MCF 10A (cell line): Measurements from ENCODE around the gene FARP1. TPM values are rescaled to one million over a fixed set of nuclear protein-coding genes. Genes with fewer than 3 reads are reported as not detected.

Experiments used
- BruUV-seq: library from RNA; stranded (reverse); fragments of 400-500 nt; replicated peaks from 2 replicates; lab custom pipeline; 2021; lab: Mats Ljungman, UMichigan
- CTCF ChIA-PET: fragments of 300-600 bp; sonication (Branson Sonifier 250); formaldehyde crosslinking; extraction: SDS; loops from one replicate; lab custom pipeline; 2021; ENCODE audit warnings: antibody characterized with exemption, inconsistent platforms; lab: Yijun Ruan, JAX
- POLR2A ChIA-PET: fragments of 300-600, 350-650 bp; sonication (Branson Sonifier 250); formaldehyde crosslinking; extraction: SDS; loops from one replicate; lab custom pipeline; 2020; ENCODE audit warnings: antibody characterized with exemption, inconsistent platforms; lab: Yijun Ruan, JAX
- DNase-seq: peaks from one replicate; pipeline ENCODE4 v3.0.0-alpha.2; 2018; ENCODE audit not compliant: unreplicated experiment
- H3K27ac Mint-ChIP-seq: one replicate; pipeline ENCODE4 v1.8.0; 2022; ENCODE audit warnings: mild to moderate bottlenecking, low read depth, mixed read lengths; ENCODE audit not compliant: unreplicated experiment
- H3K27me3 Mint-ChIP-seq: one replicate; pipeline ENCODE4 v1.8.0; 2022; ENCODE audit warnings: mixed read lengths; ENCODE audit not compliant: insufficient read depth, unreplicated experiment
- H3K36me3 Mint-ChIP-seq: one replicate; pipeline ENCODE4 v1.8.0; 2022; ENCODE audit warnings: mild to moderate bottlenecking, moderate library complexity, mixed read lengths; ENCODE audit not compliant: insufficient read depth, unreplicated experiment
- H3K4me1 Mint-ChIP-seq: one replicate; pipeline ENCODE4 v1.8.0; 2022; ENCODE audit warnings: mixed read lengths; ENCODE audit not compliant: insufficient read depth, unreplicated experiment
- H3K4me3 Mint-ChIP-seq: one replicate; pipeline ENCODE4 v1.8.0; 2022; ENCODE audit warnings: mild to moderate bottlenecking, moderate library complexity, mixed read lengths; ENCODE audit not compliant: unreplicated experiment
- H3K9me3 Mint-ChIP-seq: one replicate; pipeline ENCODE4 v1.8.0; 2022; ENCODE audit warnings: mixed read lengths; ENCODE audit not compliant: unreplicated experiment
- intact Hi-C: fragments of 100-400 bp; cut with micrococcal nuclease; formaldehyde crosslinking; loops from 2 replicates; pipeline ENCODE4 v1.14.1; 2022
- total RNA-seq: library from RNA; stranded (reverse); gene quantifications from 2 replicates; pipeline ENCODE4 v1.2.3, GENCODE V29; 2022
- TF ChIP-seq, protein P1 (sequence below): fragments of 200-600 bp; IDR thresholded peaks from one replicate; pipeline ENCODE4 v1.8.0; 2022; ENCODE audit warnings: antibody characterized with exemption, mild to moderate bottlenecking; ENCODE audit not compliant: unreplicated experiment

The FARP1 gene
- total RNA-seq, 1 experiment from 2014 or later: 30.1 TPM

DNA sequence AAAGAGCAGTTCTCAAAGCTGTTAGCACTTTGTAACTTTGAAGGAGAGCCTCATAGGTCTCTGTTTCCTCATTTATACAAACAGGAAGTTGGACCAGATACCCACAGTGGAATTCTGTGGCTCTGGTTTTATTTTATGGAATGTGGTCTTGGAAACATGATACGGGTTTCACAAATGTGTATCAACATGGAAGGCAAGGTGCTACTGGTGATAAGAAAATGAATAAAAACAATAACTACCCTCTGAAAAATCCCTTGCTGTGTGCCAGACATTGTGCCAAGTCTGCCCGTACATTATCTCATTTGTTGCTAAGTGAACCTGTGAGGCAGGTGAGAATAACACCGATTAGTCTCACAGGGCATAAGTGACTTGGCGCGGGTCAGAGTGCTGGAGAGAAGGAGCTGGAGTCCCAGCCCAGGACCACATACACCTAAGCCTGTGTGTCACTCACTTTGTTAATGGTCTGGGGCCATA lies 79.2 kb downstream of the FARP1 start:
- H3K27ac Mint-ChIP-seq: no peak overlapping the region
- CTCF ChIA-PET: no interaction called here

DNA sequence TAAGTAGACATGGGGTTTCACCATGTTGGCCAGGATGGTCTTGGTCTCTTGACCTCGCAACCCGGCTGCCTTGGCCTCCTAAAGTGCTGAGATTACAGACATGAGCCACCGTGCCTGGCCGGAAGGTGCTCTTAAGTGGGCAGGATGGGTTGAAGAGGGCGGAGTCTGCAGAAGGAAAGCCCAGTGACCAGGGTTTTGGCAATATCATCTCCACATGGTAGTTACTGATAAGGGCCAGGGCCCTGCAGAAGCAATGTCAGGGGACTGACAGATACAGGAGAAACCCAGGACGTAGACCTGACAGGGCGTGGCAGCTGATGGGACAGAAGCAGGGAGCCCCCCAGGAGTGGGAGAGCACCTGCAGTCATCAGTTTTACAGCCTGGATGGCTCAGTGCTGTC lies 79.9 kb downstream of the FARP1 start:
- ChIA-PET POLR2A (no interaction called here), CTCF (no interaction called here)
- BruUV-seq: no TSS peak
- Mint-ChIP-seq H3K4me1 (no peaks in the 10 kb centered on the region), H3K27ac (no peak overlapping the region), H3K9me3 (no peaks in the 10 kb centered on the region), H3K4me3 (no peak overlapping the region), H3K27me3 (no peaks in the 10 kb centered on the region), H3K36me3 (no peaks in the 10 kb centered on the region)
- TF ChIP-seq, protein P1, sequence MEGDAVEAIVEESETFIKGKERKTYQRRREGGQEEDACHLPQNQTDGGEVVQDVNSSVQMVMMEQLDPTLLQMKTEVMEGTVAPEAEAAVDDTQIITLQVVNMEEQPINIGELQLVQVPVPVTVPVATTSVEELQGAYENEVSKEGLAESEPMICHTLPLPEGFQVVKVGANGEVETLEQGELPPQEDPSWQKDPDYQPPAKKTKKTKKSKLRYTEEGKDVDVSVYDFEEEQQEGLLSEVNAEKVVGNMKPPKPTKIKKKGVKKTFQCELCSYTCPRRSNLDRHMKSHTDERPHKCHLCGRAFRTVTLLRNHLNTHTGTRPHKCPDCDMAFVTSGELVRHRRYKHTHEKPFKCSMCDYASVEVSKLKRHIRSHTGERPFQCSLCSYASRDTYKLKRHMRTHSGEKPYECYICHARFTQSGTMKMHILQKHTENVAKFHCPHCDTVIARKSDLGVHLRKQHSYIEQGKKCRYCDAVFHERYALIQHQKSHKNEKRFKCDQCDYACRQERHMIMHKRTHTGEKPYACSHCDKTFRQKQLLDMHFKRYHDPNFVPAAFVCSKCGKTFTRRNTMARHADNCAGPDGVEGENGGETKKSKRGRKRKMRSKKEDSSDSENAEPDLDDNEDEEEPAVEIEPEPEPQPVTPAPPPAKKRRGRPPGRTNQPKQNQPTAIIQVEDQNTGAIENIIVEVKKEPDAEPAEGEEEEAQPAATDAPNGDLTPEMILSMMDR: no peak
- intact Hi-C loops: no loop called here
- no peak for DNase-seq

More for the DNA sequence above, 79.2 kb downstream of the FARP1 start:
- H3K9me3 Mint-ChIP-seq: no peaks in the 10 kb centered on the region
- no peaks in the 10 kb centered on the region for H3K4me1 Mint-ChIP-seq
- POLR2A ChIA-PET: no interaction called here
- TF ChIP-seq, protein P1: no peak
- H3K27me3 Mint-ChIP-seq: no peaks in the 10 kb centered on the region
- no peak overlapping the region for H3K4me3 Mint-ChIP-seq
- no TSS peak for BruUV-seq
- no peak for DNase-seq
- intact Hi-C loops: no loop called here
- no peaks in the 10 kb centered on the region for H3K36me3 Mint-ChIP-seq

DNA sequence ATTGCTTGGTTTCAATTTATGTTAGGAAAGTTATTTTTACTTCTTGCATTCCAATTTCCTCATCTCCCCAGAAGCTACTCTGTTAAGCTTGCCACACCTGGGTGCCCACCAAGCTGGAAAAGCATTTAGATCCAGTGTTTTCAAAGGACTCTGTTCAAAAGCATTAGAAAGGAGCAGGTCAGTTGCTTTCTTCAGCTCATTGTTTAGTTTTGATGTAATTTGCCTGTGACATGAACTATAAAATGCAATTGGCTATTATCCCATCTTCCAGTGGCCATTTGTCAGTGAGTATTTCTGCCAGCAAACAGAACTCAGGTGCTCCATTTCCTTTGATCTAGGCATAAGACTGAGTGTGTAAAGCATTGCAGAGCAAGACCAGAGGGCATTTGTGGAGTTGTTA lies 80.8 kb downstream of the FARP1 start:
- H3K27ac Mint-ChIP-seq: no peak overlapping the region

DNA sequence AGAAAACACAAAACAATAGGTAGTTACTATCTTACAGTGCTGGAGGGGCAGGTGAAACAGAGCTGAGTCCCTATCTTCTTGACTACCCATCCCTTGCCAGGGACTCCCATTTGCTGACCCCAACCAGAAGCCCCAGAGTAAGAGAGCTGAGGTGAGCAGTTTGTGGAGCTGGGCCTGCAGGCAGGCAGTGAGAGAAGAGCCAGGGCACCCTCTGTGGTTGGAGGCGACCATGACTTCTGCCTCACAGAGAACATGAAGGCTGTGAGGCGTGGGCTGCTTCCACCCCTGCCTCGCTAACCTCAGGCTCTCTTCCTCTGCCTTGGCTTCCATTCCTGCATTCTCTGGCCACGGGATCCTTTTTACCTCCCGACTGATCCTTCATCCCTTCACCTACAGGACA lies 81.7 kb downstream of the FARP1 start:
- ChIA-PET POLR2A (interaction anchor here (1.0 kb wide), 1 partner anchor 8 kb away, joined by 3 read pairs; no protein-coding TSS in a partner anchor), CTCF (interaction anchor here (0.6 kb wide), 2 partner anchors 74 to 303 kb away, joined by 3 read pairs; no protein-coding TSS in a partner anchor)
- no peaks in the 10 kb centered on the region for H3K36me3 Mint-ChIP-seq
- TF ChIP-seq, protein P1: no peak
- intact Hi-C loops: no loop called here
- H3K9me3 Mint-ChIP-seq: no peaks in the 10 kb centered on the region
- no peaks in the 10 kb centered on the region for H3K27me3 Mint-ChIP-seq
- no peak for DNase-seq
- no peak overlapping the region for H3K4me3 Mint-ChIP-seq
- no TSS peak for BruUV-seq
- H3K4me1 Mint-ChIP-seq: no peaks in the 10 kb centered on the region
- no peak overlapping the region for H3K27ac Mint-ChIP-seq

More for the DNA sequence above, 80.8 kb downstream of the FARP1 start:
- TF ChIP-seq, protein P1: no peak
- ChIA-PET CTCF (interaction anchor here (1.0 kb wide), 1 partner anchor 429 kb away, joined by 3 read pairs; no protein-coding TSS in a partner anchor), POLR2A (interaction anchor here (0.6 kb wide), 1 partner anchor 23 kb away, joined by 3 read pairs; no protein-coding TSS in a partner anchor)
- no TSS peak for BruUV-seq
- no peaks in the 10 kb centered on the region for H3K4me1 Mint-ChIP-seq
- no peaks in the 10 kb centered on the region for H3K9me3 Mint-ChIP-seq
- no peak overlapping the region for H3K4me3 Mint-ChIP-seq
- no peaks in the 10 kb centered on the region for H3K27me3 Mint-ChIP-seq
- no peaks in the 10 kb centered on the region for H3K36me3 Mint-ChIP-seq
- no peak for DNase-seq
- intact Hi-C loops: no loop called here
